NCI-H1436 treated with DMSO at 0.1 percent for 48 hours (cell line): ENCODE data around the gene PRDM11.

ENCODE experiments used
- DNase-seq: peaks from one replicate; lab custom pipeline; 2025; lab: John Stamatoyannopoulos, UW

PRDM11 gene

GRCh38 chr11:45158210-45158731 is 11.8 kb downstream of the PRDM11 start:
- DNase-seq, result no peak

GRCh38 chr11:45158891-45159605 is 12.6 kb downstream of the PRDM11 start:
- DNase-seq, result no peak

- no peak for DNase-seq
Observed at GRCh38 chr11:45159781-45160365, 13.4 kb downstream of the PRDM11 start.

- DNase-seq, result no peak
Observed at GRCh38 chr11:45161252-45162063, 15.0 kb downstream of the PRDM11 start.

GRCh38 chr11:45162064-45162375 is 15.6 kb downstream of the PRDM11 start:
- no peak for DNase-seq

- DNase-seq, result no peak
Observed at GRCh38 chr11:45162916-45163879, 16.8 kb downstream of the PRDM11 start.

- no peak for DNase-seq
Observed at GRCh38 chr11:45163956-45164575, 17.6 kb downstream of the PRDM11 start.

- DNase-seq, result no peak
Observed at GRCh38 chr11:45165386-45165785, 18.9 kb downstream of the PRDM11 start.

- DNase-seq, result no peak
Observed at GRCh38 chr11:45165806-45166603, 19.6 kb downstream of the PRDM11 start.

- no peak for DNase-seq
Observed at GRCh38 chr11:45166604-45166897, 20.1 kb downstream of the PRDM11 start.

GRCh38 chr11:45167283-45167682 is 20.8 kb downstream of the PRDM11 start:
- no peak for DNase-seq

GRCh38 chr11:45168366-45169130 is 22.1 kb downstream of the PRDM11 start:
- no peak for DNase-seq

GRCh38 chr11:45169310-45170072 is 23.1 kb downstream of the PRDM11 start:
- DNase-seq, result no peak

- no peak for DNase-seq
Observed at GRCh38 chr11:45170484-45170883, 24.0 kb downstream of the PRDM11 start.

GRCh38 chr11:45171550-45171949 is 25.1 kb downstream of the PRDM11 start:
- no peak for DNase-seq

- DNase-seq, result no peak
Observed at GRCh38 chr11:45173064-45173463, 26.6 kb downstream of the PRDM11 start.

GRCh38 chr11:45174168-45174835 is 27.9 kb downstream of the PRDM11 start:
- DNase-seq, result no peak

GRCh38 chr11:45174963-45175362 is 28.5 kb downstream of the PRDM11 start:
- DNase-seq, result no peak

- DNase-seq, result no peak
Observed at GRCh38 chr11:45176996-45177395, 30.6 kb downstream of the PRDM11 start.
